Measurements from ENCODE around the gene MNT.

GRCh38 chr17:2362416-2362815, 38.4 kb downstream of the MNT start:
- TF ChIP-seq CTCF (IDR thresholded peaks at IDR 0.05) (no peak), POLR2AphosphoS5 (IDR thresholded peaks at IDR 0.05) (no peak), EP300 (IDR thresholded peaks at IDR 0.05; ENCODE audit: low read depth) (no peak), POLR2A (IDR thresholded peaks at IDR 0.05) (no peak)

Data from transverse colon (tissue), 4 donors.